TTC549 (cell line): ENCODE results near the gene GMDS.

Experiments
- FAIRE-seq: peaks from 2 replicates; lab custom pipeline; 2012; peaks lifted over from hg19 to GRCh38; lab: Jason Lieb, UNC

The GMDS gene

DNA sequence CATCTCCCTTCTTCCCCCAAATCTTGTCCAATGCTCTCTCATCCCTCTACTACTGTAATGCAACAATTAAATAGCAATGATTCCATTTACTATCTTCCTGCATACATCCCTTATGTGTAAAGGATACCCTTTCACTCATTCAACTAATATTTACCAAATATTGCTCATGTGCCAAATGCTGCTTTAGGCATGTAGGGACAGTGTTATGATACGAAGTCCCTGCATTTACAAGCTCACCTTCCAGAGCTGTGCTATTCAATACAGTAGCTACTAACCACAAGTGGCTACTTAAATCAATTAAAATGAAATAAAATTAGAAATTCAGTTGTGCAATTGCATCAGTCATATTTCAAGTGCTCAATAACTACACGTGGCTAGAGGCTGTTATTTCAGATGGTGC lies 41.1 kb downstream of the GMDS start:
- no peak for FAIRE-seq

DNA sequence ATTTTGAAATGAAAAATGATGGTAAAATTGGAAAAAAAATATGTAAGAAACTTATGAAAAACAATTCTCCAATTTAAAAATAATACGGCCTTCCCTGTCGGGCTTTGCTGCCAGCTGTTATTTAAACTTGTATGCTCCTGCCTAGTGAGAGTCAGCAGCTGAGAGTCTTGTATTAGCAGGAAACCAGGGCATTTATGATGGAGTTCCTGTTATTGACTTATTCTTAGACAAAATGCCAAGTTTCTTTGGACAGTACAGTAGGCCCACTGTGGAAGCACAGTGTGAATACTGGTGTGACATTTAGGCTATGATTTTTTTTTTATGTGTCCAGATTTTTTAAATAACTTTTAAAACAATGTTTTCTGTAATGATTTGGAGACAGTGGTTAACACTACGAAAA lies 42.1 kb downstream of the GMDS start:
- FAIRE-seq, result no peak

DNA sequence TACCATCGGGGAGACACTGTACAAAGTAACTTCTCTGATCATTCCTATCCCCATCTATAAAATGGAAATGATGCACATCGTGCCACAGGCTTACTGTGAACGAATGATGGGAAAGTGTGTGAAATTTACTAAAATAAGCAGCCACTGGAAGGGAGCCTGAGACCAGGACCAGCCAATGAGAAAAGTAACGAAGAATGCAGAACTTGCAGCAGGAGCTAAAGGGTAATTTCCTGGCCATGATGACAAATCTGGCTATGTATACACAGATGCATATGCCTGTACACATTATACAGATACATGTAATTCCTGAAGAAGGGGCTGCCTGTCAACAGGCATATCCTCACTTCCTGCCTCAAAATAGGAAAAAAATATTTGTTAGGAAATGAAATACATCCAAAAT lies 47.4 kb downstream of the GMDS start:
- no peak for FAIRE-seq

- no peak for FAIRE-seq
Measured at GRCh38 chr6:2197177-2197671, 48.2 kb downstream of the GMDS start.

DNA sequence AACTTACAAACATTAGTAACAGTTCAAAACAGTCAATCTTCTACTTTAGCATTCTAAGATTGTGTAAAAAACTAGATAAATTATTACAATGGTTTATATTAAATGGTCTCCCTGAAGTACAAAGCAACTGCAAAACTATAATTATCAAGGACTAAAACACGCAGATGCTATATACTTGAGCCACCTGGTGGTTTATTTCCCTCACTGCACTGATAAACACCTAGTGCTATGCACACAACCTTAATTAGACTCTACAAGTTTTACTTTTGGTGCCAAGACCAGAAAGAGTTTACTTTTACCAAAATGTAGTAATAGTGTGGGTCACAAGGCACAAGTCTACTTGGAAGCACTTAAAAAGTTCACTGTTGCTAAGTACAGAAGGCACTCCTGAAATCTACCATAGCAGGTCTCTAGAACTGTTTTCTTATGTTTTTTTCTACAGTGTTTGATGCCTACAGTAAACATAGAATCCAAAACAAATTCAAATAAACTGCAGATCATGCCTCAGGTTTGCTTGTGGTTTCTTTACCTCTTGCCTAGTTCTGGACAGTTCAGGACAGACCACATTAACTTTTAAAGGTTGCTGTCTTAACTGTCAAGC lies 49.2 kb downstream of the GMDS start:
- peak; percentile 3 for FAIRE-seq

DNA sequence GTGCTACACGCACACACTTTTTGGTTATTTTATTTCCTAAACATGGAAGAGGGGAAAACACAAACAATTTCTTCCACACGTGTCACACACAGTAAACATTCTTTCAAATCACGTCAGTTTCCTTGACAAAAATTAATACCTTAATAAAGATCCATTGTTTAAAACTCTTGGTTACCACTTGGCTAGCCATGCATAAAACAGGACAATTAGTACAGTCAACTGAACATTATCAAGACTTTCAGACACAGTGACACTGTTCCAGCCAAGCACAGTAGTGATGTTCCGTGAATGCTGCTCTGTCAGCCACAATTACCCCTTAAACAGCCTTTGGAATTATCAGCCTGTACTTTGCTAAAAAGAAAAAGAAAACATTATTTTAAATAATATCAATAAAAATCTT lies 50.8 kb downstream of the GMDS start:
- FAIRE-seq, result no peak

GRCh38 chr6:2193931-2194330 lies 51.5 kb downstream of the GMDS start:
- FAIRE-seq, result no peak

DNA sequence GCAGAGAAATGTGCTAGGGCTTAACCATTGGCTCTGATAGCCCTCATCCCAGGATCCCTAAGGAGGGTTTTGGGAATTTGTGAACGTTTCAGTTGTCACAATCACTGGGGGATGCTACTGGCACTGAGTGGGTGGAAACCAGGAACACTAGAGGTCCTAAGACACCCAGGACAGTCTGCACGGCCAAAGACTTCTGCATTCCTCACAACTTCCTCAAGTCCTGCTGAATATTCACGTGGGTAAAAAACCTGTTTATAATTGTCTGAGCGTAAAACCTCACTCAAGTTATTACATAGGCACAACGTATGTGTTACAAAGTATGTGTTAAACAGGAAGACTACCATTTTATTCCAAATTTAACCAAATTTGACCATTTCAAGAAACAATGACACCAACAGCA lies 52.4 kb downstream of the GMDS start:
- no peak for FAIRE-seq

DNA sequence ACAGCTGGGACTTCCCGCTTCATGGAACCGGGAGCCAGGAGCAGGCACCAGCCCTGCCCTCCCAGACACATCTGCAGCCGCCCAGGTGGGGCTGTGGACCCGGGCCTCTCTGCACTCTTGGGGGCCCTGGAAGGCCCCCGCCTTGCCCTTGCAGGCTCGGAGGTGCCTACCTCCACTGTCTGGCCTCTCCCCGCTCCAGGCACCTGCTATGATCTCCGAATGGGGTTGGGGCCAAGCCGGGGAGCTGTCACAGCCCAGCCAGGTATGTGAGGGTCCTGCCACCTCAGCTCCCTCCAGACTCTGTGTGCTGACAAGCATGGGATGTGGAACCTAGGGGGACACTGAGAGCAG lies 54.0 kb downstream of the GMDS start:
- no peak for FAIRE-seq

DNA sequence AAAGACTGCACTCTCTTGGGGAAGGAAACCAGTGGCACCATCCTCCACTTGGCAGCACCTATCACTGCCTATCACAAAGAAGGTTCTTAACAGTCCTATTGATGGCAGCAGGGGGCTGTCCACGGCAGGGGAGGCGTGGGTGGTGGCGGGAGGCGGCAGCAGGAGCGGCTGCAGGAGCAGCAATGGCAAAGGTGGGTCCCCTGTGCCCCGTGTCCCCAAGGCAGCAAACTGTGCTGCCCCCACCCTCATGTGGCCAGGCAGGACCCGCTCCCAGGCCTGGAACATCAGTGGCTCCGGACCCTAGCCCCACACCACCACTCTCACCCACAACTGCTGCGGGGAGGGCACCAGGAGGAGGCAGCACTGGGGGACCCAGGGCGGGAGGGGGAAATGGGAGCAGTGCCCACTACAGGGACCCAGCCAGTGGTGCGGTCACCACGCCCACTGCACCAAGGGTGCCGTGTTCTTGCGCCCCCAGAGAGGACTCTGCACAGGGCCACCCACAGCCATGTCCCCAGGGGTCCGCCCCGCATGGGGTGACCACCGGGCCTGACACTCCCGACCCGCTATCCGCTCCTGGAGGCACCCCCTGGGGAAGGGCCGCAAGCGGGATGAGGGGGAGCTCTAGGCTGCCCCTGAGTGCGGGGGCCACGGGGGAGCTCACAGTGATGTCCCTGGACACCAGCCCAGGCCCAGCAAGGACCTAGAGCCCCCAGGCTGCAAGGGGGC lies 54.6 kb downstream of the GMDS start:
- FAIRE-seq, result no peak

DNA sequence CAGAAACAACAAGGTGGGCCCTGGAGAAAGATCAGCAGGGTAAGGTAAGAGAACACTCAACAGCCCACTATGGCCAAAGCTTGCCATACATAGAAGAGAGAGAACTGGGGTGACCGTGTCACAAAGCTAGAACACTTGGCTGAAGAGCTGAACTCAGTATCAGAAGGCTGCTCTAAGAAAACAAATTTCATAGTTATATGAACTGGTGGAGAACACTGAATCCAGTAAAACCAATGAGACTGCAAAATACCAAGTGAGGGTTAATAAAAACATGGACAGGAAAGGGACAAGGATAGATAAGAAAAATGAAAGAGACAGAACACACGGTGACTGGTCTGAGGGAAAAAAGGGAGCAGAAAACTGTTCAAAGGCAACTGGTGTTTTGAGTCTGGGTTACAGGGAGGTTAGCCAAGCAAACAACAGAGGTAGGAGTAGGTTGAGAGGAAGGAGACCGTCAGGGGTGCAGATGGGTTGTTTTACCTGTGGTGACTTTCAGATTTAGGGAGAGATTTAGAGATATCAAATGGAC lies 56.5 kb downstream of the GMDS start:
- FAIRE-seq, result no peak

DNA sequence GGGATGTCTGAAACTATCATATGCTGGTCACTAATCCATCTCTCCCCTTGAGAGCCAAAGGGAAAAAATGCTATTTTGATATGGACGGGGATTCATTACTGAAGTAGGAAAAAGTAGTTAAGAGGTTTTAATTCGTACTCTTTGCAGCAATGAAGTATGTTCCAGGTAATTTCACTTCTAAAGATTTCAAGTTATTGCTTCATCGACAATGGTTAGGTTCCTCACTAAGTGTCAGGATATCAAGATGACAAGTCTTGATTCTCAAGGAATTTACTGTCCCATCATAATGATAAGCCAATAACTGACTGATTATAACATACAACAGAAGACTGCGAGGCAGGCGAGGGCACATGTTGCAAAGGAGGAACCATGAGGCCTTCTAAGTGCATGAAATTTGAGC lies 57.0 kb downstream of the GMDS start:
- FAIRE-seq, result no peak

- no peak for FAIRE-seq
Measured at GRCh38 chr6:2187826-2188225, 57.6 kb downstream of the GMDS start.

- no peak for FAIRE-seq
Measured at GRCh38 chr6:2186516-2186915, 58.9 kb downstream of the GMDS start.

DNA sequence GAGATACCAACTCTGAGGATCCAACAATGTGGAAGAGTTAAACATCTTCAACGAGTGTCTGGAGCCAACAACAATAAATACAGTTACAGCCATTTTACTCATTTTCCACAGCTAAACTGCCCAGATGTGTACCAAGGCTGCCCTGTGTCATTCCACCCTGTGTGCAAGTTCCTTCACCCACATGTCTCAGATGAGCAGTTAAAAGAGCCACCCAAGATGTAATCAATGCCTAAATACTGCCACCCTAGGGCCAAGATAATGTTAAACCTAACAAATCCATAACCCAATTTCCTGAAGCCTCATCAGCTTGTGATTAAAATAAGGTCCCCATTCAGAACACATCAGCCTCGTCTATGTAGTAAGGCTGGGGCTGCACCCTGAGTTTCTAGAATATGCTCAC lies 59.9 kb downstream of the GMDS start:
- no peak for FAIRE-seq

GRCh38 chr6:2184700-2185455 lies 60.5 kb downstream of the GMDS start:
- FAIRE-seq, result no peak

DNA sequence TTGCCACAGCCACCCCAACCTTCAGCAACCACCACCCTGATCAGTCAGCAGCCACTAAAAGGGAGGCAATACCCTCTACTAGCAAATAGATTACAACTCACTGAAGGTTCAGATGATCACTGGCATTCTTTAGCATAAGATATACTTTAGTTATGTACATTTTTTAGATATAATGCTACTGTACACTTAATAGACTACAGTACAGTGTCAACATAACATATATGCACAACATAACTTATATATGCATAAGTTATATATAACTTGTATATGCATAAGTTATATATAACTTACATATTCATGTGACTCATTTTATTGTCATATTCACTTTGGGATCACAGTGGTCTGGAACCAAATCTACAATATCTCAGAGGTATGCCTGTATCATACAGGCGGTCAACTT lies 61.7 kb downstream of the GMDS start:
- FAIRE-seq, result no peak

- FAIRE-seq, result no peak
Measured at GRCh38 chr6:2183246-2183645, 62.2 kb downstream of the GMDS start.

GRCh38 chr6:2182251-2182650 lies 63.2 kb downstream of the GMDS start:
- no peak for FAIRE-seq

GRCh38 chr6:2181567-2181966 lies 63.8 kb downstream of the GMDS start:
- no peak for FAIRE-seq

DNA sequence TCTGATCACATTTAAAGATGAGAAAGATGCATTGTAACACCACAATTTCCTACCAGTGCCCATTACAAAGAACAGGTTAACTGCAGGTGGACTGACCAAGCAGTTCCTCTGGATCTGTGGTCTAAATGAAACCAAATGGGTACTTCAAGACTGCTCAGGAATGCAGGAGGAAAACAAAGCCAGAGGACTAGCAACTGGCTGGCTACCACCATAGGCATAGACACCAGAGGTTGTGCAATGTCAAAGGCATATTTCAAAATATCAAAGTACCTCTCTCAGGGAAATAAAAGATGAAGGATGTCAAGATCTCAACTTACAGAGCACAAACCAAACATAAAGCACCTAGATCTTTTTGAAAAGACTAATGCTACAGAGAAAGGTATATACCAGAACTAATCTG lies 65.5 kb downstream of the GMDS start:
- no peak for FAIRE-seq

GRCh38 chr6:2179241-2179640 lies 66.2 kb downstream of the GMDS start:
- FAIRE-seq, result no peak

- FAIRE-seq, result no peak
Measured at GRCh38 chr6:2178125-2178524, 67.3 kb downstream of the GMDS start.
